WTC11 (cell line): Measurements from ENCODE around the gene TSPAN18. TPM values are rescaled to one million over a fixed set of nuclear protein-coding genes. Genes with fewer than 3 reads are reported as not detected.

Experiments
- ATAC-seq: fragments of 200-7000 bp; cut with Tn5 transposase; 2 replicates; pipeline ENCODE4 v1.10.0; 2021; ENCODE audit warnings: mild to moderate bottlenecking, moderate library complexity
- CTCF ChIA-PET: fragments of 300-600 bp; sonication (Branson Sonifier 250); formaldehyde crosslinking; loops from one replicate; lab custom pipeline; 2021; ENCODE audit warnings: antibody characterized with exemption; lab: Charles Lee
- POLR2A ChIA-PET: fragments of 350-600 bp; sonication (Branson Sonifier 250); formaldehyde crosslinking; loops from one replicate; lab custom pipeline; 2021; ENCODE audit warnings: antibody characterized with exemption; lab: Charles Lee
- DNase-seq: peaks from one replicate; pipeline ENCODE4 v3.0.0; 2021; ENCODE audit warnings: low spot score
- H3K27ac Mint-ChIP-seq: 2 replicates; pipeline ENCODE4 v1.8.0; 2021; ENCODE audit warnings: mixed read lengths
- H3K27me3 Mint-ChIP-seq: 2 replicates; pipeline ENCODE4 v1.8.0; 2021; ENCODE audit warnings: low read depth, mild to moderate bottlenecking, moderate library complexity, mixed read lengths
- H3K36me3 Mint-ChIP-seq: 2 replicates; pipeline ENCODE4 v1.8.0; 2021; ENCODE audit warnings: mixed read lengths
- H3K4me1 Mint-ChIP-seq: 2 replicates; pipeline ENCODE4 v1.8.0; 2022; ENCODE audit warnings: mixed read lengths
- H3K4me3 Mint-ChIP-seq: 2 replicates; pipeline ENCODE4 v1.8.0; 2021; ENCODE audit warnings: mild to moderate bottlenecking, moderate library complexity, mixed read lengths
- H3K9me3 Mint-ChIP-seq: 2 replicates; pipeline ENCODE4 v1.8.0; 2021; ENCODE audit warnings: mixed read lengths
- ATF1 ChIP-seq: sonication (generic); formaldehyde crosslinking; IDR thresholded peaks from 2 replicates; pipeline ENCODE4 v1.8.1; 2023; ENCODE audit warnings: mild to moderate bottlenecking, moderate library complexity, missing genetic modification reagents
- EMX1 ChIP-seq: fragments of 250-450 bp; sonication (Bioruptor Pico); IDR thresholded peaks from 2 replicates; pipeline ENCODE4 v1.8.0; 2021; ENCODE audit warnings: mild to moderate bottlenecking
- ETV6 ChIP-seq: sonication (generic); formaldehyde crosslinking; IDR thresholded peaks from 2 replicates; pipeline ENCODE4 v1.8.1; 2022; ENCODE audit warnings: mild to moderate bottlenecking, missing genetic modification reagents
- GTF2I ChIP-seq: fragments of 250-450 bp; sonication (Bioruptor Pico); conservative IDR thresholded peaks from 2 replicates; pipeline ENCODE4 v1.4.0; 2021; ENCODE audit warnings: mild to moderate bottlenecking
- JAZF1 ChIP-seq: fragments of 250-450 bp; sonication (Bioruptor Pico); IDR thresholded peaks from 2 replicates; pipeline ENCODE4 v1.9.0; 2021; ENCODE audit warnings: moderate library complexity, mild to moderate bottlenecking, inconsistent platforms
- KAT7 ChIP-seq: sonication (generic); formaldehyde crosslinking; IDR thresholded peaks from 2 replicates; pipeline ENCODE4 v1.8.1; 2023; ENCODE audit warnings: missing genetic modification reagents, mild to moderate bottlenecking, borderline replicate concordance
- MXD4 ChIP-seq: fragments of 250-450 bp; sonication (Bioruptor Pico); IDR thresholded peaks from 2 replicates; pipeline ENCODE4 v1.8.0; 2021; ENCODE audit warnings: mild to moderate bottlenecking, moderate library complexity, borderline replicate concordance
- NFATC4 ChIP-seq: fragments of 250-450 bp; sonication (Bioruptor Pico); IDR thresholded peaks from 2 replicates; pipeline ENCODE4 v1.9.0; 2021; ENCODE audit warnings: mild to moderate bottlenecking
- OVOL2 ChIP-seq: fragments of 250-450 bp; sonication (Bioruptor Pico); IDR thresholded peaks from 2 replicates; pipeline ENCODE4 v1.9.0; 2021; ENCODE audit warnings: mild to moderate bottlenecking, borderline replicate concordance
- PRRX2 ChIP-seq: fragments of 250-450 bp; sonication (Bioruptor Pico); IDR thresholded peaks from 2 replicates; pipeline ENCODE4 v1.8.0; 2021; ENCODE audit warnings: mild to moderate bottlenecking
- RELA ChIP-seq: sonication (generic); formaldehyde crosslinking; IDR thresholded peaks from 2 replicates; pipeline ENCODE4 v1.8.1; 2022; ENCODE audit warnings: missing genetic modification reagents, mild to moderate bottlenecking, borderline replicate concordance
- TCF7 ChIP-seq: sonication (generic); formaldehyde crosslinking; IDR thresholded peaks from 2 replicates; pipeline ENCODE4 v1.8.0; 2022; ENCODE audit warnings: mild to moderate bottlenecking, low read depth, missing genetic modification reagents, moderate library complexity
- TEAD1 ChIP-seq: sonication (generic); formaldehyde crosslinking; IDR thresholded peaks from 2 replicates; pipeline ENCODE4 v1.8.0; 2022; ENCODE audit warnings: mild to moderate bottlenecking, missing genetic modification reagents
- ZNF138 ChIP-seq: sonication (generic); formaldehyde crosslinking; conservative IDR thresholded peaks from 2 replicates; pipeline ENCODE4 v1.8.1; 2022; ENCODE audit warnings: mild to moderate bottlenecking, moderate library complexity, missing genetic modification reagents
- ZNF219 ChIP-seq: sonication (generic); formaldehyde crosslinking; IDR thresholded peaks from 2 replicates; pipeline ENCODE4 v1.8.0; 2023; ENCODE audit warnings: missing genetic modification reagents, mild to moderate bottlenecking, borderline replicate concordance
- ZNF396 ChIP-seq: fragments of 250-450 bp; sonication (Bioruptor Pico); IDR thresholded peaks from 2 replicates; pipeline ENCODE4 v1.8.0; 2021; ENCODE audit warnings: mild to moderate bottlenecking, moderate library complexity, borderline replicate concordance
- ZNF423 ChIP-seq: fragments of 250-450 bp; sonication (Bioruptor Pico); IDR thresholded peaks from 2 replicates; pipeline ENCODE4 v2.1.2; 2022; ENCODE audit warnings: mild to moderate bottlenecking, moderate library complexity
- total RNA-seq: library from RNA; stranded (reverse); gene quantifications from 3 replicates; pipeline ENCODE4 v1.2.3, GENCODE V29; 2021
- TF ChIP-seq, protein P1 (sequence below): sonication (generic); formaldehyde crosslinking; IDR thresholded peaks from 2 replicates; pipeline ENCODE4 v1.8.0; 2022; ENCODE audit warnings: mild to moderate bottlenecking, missing genetic modification reagents
- TF ChIP-seq, protein P2 (sequence below): sonication (generic); formaldehyde crosslinking; IDR thresholded peaks from 2 replicates; pipeline ENCODE4 v1.8.1; 2023; ENCODE audit warnings: mild to moderate bottlenecking, moderate library complexity, missing genetic modification reagents
- TF ChIP-seq, protein P3 (sequence below): sonication (generic); formaldehyde crosslinking; IDR thresholded peaks from 2 replicates; pipeline ENCODE4 v1.8.0; 2022; ENCODE audit warnings: missing genetic modification reagents
- TF ChIP-seq, protein P4 (sequence below): fragments of 250-450 bp; sonication (Bioruptor Pico); conservative IDR thresholded peaks from 2 replicates; pipeline ENCODE4 v1.9.0; 2021; ENCODE audit warnings: mild to moderate bottlenecking

TSPAN18 gene
- total RNA-seq, 1 experiment from 2014 or later, result 44.7 TPM

DNA sequence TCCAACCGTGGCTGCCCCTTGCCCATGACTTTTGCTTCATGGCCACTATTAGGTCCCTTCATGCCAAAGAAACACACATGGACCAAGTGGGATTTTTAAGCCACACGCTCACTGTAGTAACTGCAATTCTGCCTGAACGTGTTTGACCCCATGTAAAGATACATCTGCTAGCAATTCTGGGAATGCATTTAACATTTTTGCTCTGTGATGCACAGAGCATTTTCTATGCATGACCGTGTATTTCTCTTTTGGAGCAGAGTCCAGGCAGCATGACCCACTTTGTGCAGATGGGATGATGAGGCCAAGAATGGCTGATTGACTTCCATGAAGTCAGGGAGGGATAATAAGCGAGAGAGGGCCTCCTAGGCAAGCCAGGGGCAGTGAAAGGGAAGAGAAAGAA, 115.5 kb downstream of the TSPAN18 start:
- ChIA-PET CTCF (interaction anchor here (1.5 kb wide), 1 partner anchor 18 kb away, joined by 5 read pairs; no protein-coding TSS in a partner anchor), POLR2A (interaction anchor here (1.2 kb wide), 1 partner anchor 20 kb away, joined by 4 read pairs; no protein-coding TSS in a partner anchor)
- DNase-seq (no peak), ATAC-seq (no peak)
- TF ChIP-seq KAT7 (CRISPR knock-in tag) (no peak), NFATC4 (no peak), GTF2I (CRISPR knock-in tag) (no peak), TCF7 (CRISPR knock-in tag) (no peak), OVOL2 (no peak), MXD4 (CRISPR knock-in tag) (no peak), PRRX2 (CRISPR knock-in tag) (no peak), EMX1 (CRISPR knock-in tag) (no peak), ATF1 (CRISPR knock-in tag) (no peak), ZNF396 (CRISPR knock-in tag) (no peak), TEAD1 (CRISPR knock-in tag) (no peak), ZNF423 (no peak), ZNF219 (no peak)
- TF ChIP-seq, protein P1, sequence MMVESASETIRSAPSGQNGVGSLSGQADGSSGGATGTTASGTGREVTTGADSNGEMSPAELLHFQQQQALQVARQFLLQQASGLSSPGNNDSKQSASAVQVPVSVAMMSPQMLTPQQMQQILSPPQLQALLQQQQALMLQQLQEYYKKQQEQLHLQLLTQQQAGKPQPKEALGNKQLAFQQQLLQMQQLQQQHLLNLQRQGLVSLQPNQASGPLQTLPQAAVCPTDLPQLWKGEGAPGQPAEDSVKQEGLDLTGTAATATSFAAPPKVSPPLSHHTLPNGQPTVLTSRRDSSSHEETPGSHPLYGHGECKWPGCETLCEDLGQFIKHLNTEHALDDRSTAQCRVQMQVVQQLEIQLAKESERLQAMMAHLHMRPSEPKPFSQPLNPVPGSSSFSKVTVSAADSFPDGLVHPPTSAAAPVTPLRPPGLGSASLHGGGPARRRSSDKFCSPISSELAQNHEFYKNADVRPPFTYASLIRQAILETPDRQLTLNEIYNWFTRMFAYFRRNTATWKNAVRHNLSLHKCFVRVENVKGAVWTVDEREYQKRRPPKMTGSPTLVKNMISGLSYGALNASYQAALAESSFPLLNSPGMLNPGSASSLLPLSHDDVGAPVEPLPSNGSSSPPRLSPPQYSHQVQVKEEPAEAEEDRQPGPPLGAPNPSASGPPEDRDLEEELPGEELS, result no peak
- TF ChIP-seq, protein P2, sequence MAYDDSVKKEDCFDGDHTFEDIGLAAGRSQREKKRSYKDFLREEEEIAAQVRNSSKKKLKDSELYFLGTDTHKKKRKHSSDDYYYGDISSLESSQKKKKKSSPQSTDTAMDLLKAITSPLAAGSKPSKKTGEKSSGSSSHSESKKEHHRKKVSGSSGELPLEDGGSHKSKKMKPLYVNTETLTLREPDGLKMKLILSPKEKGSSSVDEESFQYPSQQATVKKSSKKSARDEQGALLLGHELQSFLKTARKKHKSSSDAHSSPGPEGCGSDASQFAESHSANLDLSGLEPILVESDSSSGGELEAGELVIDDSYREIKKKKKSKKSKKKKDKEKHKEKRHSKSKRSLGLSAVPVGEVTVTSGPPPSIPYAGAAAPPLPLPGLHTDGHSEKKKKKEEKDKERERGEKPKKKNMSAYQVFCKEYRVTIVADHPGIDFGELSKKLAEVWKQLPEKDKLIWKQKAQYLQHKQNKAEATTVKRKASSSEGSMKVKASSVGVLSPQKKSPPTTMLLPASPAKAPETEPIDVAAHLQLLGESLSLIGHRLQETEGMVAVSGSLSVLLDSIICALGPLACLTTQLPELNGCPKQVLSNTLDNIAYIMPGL (CRISPR knock-in tag), result no peak
- TF ChIP-seq, protein P3, sequence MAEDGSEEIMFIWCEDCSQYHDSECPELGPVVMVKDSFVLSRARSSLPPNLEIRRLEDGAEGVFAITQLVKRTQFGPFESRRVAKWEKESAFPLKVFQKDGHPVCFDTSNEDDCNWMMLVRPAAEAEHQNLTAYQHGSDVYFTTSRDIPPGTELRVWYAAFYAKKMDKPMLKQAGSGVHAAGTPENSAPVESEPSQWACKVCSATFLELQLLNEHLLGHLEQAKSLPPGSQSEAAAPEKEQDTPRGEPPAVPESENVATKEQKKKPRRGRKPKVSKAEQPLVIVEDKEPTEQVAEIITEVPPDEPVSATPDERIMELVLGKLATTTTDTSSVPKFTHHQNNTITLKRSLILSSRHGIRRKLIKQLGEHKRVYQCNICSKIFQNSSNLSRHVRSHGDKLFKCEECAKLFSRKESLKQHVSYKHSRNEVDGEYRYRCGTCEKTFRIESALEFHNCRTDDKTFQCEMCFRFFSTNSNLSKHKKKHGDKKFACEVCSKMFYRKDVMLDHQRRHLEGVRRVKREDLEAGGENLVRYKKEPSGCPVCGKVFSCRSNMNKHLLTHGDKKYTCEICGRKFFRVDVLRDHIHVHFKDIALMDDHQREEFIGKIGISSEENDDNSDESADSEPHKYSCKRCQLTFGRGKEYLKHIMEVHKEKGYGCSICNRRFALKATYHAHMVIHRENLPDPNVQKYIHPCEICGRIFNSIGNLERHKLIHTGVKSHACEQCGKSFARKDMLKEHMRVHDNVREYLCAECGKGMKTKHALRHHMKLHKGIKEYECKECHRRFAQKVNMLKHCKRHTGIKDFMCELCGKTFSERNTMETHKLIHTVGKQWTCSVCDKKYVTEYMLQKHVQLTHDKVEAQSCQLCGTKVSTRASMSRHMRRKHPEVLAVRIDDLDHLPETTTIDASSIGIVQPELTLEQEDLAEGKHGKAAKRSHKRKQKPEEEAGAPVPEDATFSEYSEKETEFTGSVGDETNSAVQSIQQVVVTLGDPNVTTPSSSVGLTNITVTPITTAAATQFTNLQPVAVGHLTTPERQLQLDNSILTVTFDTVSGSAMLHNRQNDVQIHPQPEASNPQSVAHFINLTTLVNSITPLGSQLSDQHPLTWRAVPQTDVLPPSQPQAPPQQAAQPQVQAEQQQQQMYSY (CRISPR knock-in tag), result no peak
- TF ChIP-seq, protein P4, sequence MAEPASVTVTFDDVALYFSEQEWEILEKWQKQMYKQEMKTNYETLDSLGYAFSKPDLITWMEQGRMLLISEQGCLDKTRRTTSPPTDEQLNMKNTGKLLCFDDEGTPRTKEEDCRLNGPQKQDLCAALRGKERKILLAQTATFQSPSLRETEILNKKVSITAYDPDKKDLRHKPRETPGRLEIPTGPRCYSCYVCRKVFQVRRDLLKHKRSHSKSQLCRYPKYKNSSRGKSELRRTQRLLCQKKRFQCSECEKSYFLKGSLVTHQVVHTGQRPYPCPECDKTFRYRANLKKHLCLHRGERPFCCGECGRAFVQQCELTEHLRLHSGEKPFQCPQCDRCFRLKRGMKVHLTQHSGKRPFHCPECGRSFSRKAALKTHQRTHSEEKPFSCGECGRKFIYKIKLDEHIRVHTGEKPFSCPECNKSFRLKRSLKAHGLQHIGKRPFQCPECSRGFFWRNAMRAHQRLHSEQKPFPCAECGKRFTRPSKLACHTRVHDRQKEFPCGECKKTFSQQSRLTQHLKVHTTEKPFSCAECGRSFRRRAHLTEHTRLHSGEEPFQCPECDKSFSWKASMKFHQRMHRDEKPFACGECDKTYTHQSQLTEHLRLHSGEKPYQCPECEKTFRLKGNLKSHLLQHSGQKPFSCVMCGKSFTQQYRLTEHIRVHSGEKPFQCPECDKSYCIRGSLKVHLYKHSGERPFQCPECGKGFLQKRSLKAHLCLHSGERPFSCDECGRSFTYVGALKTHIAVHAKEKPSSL (CRISPR knock-in tag), result no peak
- Mint-ChIP-seq H3K27ac (peak overlapping the region; percentile 78), H3K27me3 (no peaks in the 10 kb centered on the region; the same call in 1 of the 2 replicates), H3K4me1 (peaks cover 59% of the 10 kb centered on the region), H3K36me3 (peaks cover 24% of the 10 kb centered on the region), H3K4me3 (no peak overlapping the region), H3K9me3 (peaks cover 25% of the 10 kb centered on the region)

DNA sequence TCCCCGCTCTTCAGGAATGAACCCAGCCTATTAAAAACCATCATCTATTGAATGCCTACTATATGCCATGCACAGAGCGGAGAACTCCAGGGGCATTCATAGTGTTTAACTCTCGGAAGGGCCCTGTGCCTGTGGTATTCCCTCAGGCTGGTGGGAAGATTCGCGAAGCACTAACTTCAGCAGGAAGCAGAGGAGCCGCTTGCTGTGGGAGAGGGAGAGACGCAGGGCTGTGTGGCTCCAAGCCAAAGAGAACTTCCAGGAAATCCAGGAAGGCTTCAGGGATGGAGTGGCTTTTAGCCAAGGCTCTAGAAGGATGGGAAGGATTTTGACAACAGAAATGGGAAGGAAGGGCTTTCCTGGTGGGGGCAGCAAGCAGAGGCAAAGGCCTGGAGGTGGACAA, 120.1 kb downstream of the TSPAN18 start:
- H3K27ac Mint-ChIP-seq, result no peak overlapping the region
- ChIA-PET CTCF (no interaction called here), POLR2A (no interaction called here)
- DNase-seq (no peak), ATAC-seq (no peak)
- 0 out of 2 replicates have a peak, but pooled peaks cover 2% of the 10 kb centered on the region for H3K27me3 Mint-ChIP-seq
- no peak overlapping the region for H3K4me3 Mint-ChIP-seq
- H3K36me3 Mint-ChIP-seq, result peaks cover 24% of the 10 kb centered on the region
- TF ChIP-seq JAZF1 (CRISPR knock-in tag) (no peak), RELA (CRISPR knock-in tag) (no peak), ZNF138 (no peak), ETV6 (CRISPR knock-in tag) (no peak)
- H3K4me1 Mint-ChIP-seq, result peaks cover 48% of the 10 kb centered on the region
- peaks cover 27% of the 10 kb centered on the region for H3K9me3 Mint-ChIP-seq
